GM18502 (cell line): Measurements from ENCODE around the gene ASB18.

Experiments
- ATAC-seq: cut with Tn5 transposase; IDR thresholded peaks from one replicate; pipeline ENCODE4 v1.9.1; 2021; ENCODE audit warnings: mild to moderate bottlenecking; ENCODE audit not compliant: unreplicated experiment, poor library complexity

ASB18 gene

DNA sequence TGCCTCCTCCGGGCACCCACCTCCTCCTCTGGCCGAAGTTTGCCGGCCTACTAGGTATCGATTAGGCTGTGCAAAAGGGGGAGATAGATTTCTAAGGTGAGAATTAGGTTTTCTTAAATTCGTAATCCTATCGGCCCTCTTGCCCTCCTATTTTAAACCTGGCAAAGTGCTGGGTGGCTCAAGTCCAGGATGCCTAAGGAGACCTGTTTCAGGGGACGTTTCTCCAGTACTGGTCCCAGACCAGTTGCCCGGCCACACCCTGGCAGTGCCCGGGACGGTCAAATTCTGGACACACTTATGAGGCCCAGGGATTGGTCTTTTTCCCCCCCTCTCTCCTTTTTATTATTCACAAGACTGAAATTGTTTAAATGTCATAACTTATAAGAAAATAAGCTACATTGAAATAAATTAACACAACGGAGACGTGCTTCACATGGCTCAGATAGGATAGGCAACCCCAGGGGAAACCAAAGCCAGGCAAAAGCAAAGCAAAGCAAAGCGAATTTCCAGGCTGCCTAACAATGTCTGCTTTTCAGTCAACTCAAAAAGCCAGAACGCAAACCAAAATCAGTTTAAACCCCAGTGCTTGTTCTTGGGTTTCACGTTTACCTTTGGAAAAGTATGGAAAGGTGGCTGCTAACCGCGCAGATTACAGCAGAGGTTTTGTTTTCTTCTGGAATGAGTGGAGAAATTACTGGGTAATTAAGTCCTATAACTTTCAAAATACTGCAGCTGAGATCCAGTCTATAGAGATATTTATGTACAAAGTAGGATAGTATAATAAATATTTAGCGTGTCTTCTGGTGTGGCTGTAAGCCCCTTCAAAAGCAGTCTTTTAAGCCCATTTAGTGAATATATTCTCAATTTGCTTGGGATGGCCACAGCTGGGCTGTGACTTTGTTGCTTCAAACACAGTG, 99.0 kb downstream of the ASB18 start:
- no peak for ATAC-seq

DNA sequence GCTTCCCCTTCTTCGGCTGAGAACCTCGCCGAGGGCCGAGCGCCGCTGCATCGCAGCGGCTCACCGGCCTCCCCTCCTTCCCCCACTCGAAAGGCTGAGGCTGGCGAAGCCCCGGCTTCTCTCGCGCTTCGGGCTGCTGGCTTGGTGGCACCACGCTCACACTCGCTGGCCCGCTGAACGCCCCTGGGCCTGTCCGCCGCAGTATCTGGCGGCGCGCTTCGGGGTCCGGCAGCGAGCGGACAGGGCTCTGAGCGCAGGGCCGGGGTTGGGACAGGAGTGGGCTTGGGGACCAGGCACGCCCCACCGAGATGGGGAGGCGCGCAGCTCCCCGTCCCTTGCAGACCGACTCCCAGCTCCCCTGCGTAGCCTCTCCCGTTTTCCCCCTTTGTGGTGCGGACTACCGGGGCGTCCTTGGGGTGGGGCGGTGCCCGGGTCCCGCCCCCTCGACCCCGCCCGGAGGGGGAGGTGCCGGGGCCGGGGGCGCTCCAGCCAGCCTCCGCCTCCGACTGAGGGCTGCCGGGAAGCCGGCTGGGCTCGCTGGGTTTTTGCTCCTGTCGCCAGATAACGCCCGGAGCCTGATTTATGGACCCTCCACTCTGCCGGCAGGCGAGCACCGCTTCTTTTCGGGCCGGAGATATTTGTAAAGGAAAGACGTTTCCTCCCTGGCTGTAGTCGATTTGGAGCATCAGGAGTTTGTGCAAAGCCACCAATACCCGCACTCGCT, 99.8 kb downstream of the ASB18 start:
- ATAC-seq = no peak

DNA sequence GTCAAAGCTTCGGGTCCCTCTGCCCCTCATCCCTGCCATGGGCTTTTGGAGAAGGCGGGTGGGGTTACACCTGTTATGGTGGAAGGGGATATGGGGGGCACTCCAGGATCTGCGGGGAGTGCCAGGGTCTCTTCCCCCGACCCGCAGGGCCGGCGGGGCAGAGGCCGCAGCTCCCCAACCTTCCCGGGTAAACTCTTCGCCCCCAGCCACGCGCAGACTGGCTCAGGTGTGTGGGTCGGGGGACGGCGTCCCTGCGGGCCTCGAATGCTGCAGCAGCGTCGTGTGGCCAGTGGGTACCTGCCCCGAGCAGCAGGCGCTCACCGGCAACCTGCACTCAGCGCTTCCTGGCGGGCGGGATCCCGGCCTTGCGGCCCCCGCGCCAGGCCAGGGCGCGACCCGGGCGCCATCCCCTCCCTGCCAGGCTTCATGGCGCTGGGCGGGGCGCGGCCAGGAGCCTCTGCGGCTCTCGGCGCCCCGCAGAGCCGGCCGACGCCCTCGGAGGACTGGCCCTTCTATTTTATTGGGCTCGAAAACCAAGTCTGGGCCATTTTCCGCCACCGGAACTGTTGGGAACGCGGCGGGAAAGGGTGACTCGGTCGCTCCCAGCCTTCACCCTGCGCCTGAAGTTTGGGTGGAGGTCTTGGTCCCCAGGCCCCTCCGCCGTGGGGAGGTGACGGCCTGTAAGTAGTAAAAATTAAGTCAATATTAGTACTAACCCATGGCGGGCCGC, 100.6 kb downstream of the ASB18 start:
- no peak for ATAC-seq

DNA sequence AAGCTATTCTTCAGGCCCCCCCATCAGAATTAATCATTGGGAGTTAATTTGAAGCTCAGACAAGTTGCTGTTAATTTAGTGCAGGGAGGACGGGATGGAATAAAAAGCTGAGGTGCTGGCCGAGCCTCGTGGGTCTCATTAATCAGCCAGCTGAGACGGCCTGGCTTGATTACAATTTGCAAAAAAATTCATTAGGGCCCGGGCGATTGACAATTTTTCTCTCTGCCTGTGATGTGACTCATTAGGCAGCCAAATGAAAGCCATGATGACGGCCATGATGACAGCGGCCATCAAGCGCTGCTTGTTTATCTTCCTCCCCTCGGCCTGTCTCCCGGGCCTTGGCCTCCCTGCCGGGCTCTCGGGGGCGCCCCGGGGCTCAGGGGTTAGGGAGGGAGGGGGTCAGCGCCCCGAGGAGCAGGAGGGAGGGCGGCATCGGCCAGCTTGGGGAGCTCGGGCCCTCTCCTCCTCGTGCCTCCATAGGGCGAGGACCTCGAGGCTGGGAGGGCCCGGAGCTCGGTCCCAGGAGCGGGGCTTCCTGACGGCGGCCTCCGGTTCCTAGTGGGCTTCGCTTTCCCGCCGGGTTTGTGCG, 101.2 kb downstream of the ASB18 start:
- ATAC-seq = no peak

DNA sequence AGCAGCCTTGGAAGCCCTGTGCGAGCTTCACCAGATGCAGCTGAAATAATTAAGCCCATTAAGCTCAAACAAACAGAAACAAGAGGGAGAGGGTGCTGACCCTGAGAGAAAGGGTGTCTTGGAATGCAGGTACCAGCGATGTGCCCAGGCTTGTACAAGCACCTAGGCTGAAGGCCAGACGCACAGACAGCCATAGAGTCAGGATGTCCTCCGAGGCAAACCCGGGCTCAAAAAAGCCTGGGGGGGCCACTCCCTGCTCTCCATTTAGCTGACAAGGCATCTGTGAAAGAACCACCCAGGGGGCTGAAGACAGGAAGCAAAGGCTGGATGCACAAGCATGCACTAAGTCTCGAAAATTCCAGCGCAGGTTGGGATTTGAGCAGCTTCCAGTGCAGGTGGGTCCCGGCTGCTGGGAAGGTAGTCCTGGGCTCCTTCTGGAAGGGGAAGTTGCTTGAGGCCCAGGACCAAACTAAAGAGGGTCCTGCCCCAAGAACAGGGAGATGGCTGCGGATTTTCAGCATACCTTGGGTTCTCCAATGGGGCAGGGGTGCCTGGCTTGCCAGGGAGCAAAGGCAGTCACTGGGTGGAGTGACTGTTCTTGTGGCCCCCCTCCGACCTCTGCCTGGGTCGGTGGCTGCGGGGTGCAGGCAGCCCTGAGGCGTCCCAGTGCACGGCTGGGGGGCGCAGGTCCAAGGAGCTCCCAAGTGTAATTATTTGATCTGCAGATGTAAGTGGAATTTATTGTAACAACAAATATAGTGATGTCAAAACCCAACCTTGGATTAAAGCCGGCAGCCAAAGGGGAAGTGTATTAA, 102.0 kb downstream of the ASB18 start:
- ATAC-seq = no peak

DNA sequence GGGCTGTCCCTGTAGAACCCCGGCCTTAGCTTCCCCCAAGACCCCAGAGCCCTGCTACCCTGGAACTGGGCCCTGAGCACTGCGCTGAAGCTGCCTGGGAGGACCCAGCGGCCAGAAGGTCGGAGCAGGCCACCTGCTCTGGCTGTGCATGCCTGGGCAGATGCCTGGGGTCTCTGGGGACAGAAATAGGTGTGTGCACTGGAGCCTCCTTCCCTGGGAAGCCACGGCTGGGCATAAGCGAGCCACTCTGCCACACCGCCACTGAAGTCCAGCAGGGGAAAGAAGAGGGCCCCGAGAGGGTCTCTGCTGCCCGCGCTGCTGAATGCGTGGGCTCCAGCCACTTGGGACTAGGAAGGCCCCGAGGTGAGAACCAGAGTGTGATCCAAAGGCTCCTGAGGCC, 102.7 kb downstream of the ASB18 start:
- no peak for ATAC-seq

DNA sequence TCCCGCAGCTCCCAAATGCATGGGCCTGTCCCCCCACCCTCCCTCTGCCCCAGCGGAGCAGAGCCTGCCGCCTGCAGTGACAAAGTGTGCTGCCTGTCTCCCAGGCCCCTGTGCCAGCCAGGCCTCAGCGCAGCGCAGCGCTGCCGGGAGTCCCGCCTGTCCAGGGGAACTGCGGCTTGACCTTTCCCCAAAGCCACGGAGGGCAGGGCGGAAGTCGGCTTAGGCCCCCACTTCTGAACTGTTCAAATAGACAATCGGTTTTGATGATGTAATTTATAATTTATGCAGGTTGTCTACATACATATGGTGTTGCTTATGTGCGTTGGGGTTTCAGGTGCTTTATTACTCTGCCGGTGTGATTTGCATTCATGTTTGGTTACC, 103.1 kb downstream of the ASB18 start:
- no peak for ATAC-seq

DNA sequence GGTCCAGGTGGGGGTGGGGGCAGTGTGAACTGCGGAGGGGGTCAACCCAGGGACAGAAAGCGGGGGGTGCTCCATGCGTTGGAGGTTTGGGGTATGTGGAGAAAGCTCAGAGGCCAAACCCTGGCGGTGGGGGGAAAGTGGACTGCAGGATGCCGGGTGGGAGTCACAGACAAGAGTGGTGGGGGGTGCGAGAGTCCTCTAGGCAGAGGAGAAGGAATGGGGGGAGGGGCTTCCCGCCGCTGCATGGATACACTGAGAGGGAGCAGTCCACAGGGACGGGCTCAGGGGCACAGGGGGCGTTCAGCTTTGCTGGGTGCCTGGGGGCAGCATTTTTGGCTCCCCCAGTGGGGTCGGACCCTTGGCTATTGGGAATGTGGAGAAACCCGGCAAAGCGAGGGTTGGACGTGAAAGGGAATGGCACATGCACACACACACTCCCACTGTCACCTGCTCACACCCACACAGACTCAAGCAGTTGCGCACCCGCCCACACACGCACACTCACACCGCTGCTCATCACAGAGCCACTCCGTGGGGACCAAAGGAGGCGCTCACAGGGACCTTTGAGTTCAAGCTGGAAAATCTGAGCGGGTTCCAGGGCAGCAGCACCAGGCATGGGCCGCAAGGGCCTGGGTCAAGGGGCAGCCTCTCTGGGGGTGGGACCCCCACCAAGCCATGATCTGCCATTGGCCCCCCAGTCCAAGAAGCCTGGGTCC, 103.7 kb downstream of the ASB18 start:
- ATAC-seq = no peak

DNA sequence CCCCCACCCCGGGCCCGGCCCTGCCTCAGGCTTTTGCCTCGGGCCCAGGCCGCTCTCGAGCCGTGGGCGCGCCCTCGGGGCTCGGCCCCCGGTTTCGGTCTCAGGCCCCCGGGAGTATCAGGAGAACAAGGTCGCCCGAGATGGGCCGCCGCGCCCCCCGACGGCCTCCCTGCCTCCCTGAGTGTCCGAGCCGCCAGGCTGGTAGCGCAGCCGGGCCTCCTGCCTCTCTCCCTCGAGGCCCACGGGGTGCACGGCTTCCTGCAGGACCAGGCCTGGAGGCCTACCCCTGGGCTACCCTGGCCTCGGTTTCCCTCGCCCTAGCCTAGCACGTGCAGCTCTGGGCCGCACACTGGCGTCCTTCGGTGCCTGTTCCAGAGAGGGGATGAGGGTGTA, 104.4 kb downstream of the ASB18 start:
- no peak for ATAC-seq

DNA sequence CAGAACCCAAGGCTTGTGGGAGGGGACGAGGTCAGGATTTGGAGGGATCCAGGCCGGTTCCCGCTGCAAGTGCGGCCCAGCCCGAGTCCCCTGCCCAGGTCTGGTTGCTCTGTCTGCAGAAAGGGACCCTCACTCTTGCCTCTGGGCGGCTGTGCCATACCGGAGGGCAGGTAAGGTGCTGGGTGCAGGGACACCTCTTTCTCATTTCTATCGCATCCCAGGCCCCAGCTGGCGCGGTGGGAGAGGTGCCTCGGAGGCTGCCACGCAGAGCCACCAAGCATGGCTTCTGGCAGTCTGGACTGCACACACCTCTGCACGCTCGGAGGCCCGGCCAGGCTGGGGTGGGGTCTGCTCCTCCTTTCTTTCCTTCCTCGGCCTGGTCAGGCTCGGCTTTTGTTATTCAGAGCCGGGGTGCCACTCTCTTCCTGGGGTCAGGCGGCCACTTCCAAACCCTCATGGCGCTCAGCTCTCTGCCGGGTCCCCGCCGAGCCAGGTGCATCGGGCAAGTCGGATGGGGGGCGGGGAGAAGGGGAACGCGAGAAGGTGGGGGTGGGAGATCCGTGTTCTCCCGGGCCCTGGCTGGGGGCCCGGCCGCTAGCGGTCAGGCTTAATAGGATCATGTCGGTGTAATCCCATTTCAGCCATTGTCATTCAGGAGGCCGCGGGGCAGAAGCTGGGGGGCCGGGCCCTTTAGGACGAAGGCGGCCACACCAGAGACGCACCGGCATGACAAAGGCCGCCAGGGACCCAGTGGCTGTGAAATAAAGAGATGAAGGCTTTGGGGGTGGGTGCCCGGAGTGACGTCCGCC, 105.0 kb downstream of the ASB18 start:
- ATAC-seq = no peak

DNA sequence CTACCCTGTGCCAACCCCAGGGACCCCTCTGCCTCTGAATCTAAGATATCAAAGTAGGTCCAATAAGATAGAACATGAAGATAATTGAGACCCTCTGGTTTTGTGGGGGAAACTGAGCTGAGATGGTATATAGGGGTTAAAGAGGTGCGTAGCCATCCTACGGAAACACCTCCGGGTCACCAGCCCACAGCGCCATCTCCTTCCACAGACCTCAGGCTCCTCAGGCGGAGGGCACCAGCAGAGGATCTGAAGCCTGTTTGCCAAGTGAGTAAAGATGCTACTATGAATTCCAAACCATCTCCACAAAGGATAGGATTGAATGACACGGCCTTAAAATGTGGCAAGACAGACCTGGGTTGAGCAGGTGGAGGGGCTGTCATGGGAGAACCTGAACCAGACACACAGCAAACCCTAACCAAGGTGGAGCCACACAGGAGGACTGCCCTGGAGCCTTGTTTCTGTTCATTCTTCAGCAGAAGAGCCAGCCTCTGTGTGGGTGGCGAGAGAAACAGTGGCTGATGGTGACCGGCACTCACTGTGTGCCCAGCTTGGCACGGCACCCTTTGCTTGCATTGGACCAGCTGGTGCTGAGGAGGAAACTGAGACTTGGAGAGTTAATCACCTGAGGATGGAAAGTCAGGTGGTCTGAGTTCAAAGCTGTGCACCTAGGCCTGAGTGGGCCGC, 106.2 kb downstream of the ASB18 start:
- ATAC-seq = no peak

DNA sequence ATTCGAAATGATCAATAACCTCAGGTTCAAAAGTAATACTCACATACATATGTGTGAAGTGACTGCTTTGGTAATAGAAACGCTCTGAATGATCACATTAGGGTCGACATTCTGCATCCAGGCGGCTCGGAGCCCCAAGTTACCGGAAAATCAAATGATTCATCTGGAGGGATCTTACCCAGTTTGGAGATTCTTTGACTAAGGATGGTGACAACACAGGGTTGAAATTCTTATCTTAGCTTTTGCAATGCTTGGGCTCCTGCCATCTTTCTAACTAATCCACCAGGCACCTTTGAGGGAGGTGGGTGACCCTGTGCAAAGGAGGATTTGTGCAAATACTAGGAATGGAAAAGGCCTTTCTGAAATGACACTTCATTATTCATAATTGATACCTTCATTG, 106.8 kb downstream of the ASB18 start:
- no peak for ATAC-seq

DNA sequence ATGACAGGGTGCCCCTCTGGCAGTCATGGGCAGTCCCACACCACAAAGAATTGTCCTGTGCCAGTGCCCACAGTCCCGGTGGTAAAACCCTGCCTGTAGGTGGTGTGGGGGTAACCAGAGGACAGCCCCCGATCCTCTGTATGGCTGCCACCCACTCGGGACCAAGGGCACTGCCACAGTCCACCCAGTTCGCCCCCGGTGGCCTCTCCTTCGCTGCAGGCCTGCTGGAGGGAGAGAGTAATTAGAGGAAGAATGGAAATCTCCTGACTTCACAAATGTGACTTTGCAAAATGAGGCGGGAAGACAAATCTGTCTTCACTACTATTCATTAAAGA, 107.4 kb downstream of the ASB18 start:
- no peak for ATAC-seq

DNA sequence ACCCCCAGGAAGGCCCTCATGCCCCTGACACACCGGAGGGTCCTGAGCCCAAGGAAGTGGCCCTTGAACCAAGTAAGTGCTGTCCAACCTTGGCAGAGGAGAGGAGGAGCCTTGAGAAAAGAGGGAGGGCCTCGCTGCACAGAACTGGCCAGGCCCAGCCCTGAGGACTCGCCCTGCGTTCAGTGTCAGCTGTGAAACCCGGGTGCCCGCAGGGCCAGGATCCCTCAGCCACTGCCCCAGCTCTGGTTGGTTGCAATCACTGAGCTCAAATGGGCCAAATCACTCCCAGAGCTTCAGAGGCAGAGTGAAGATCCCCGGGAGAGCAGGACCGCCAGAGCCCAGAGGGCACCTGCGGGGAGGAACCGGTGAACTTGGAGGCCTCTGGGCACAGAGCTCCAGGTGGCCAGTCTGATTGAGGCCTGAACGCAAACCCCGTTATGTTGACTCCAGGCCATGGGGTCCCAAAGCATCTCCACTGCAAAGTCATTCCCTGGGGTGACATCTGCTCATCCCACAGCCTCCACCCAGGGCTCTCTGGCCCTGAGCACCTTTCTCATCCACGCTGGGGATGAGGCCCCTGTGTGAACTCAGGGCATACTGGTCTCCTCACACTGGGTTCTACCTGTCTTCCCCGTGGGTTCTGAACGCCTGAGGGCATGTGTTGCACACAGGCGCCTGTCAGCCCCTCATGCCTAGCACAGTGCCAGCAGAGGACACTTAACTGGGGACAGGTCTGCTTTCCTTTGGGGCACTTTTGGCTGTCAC, 107.9 kb downstream of the ASB18 start:
- no peak for ATAC-seq

DNA sequence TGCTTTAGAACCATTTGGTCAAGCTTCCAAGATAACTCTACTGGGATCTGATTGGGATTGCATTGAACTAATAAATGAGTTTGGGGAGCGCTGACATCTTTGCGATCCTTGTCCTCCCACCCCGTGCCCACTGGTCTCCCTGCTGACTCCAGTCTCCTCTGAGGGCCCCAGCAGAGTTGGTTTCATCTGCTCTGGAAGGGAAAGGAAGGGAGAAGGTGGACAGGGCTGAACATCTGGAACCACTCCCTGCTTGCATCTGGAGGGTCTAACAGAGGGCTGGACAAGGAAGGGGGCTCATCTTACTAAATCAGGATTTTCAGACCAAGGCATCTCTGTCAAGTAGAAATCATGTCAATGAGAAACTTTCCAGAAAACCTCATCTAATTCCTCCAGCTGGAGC, 108.8 kb downstream of the ASB18 start:
- no peak for ATAC-seq

DNA sequence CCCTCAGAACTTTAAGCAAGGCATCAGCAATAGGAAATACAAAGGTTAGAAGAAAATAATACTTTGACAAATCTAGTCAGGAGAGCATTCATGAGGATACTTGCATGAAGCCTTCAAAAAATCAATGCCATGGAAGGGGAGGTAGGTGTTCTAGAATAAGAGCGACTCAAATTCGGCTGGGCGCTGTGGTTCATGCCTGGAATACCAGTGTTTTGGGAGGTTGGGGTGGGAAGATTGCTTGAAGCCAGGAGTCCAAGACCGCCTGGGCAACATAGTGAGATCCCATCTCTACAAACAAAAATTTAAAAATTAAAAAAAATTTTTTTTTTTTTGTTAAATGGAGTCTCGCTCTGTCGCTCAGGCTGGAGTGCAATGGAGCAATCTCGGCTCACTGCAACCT, 117.8 kb downstream of the ASB18 start:
- ATAC-seq = no peak

DNA sequence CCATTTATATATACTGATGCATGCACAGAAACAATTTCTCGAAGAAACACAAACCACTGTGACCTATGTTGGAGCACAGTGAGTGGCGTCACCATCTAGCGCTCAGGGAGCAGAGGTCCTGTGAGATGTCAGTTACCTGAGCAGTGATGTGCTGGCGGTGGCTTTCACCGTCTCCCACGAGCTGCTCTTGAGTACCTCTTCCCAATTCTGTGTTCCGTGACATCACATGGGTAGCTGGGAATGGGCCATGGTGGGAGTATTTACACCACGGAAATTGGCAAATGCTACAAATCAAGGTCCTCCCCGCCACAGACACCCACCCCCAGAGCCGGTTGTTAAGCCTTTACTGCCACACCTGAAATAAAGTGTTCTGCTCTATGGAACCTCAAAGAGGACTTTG, 120.4 kb downstream of the ASB18 start:
- no peak for ATAC-seq
